GM23338 (cell line): ENCODE measurements around the gene WDR27. TPM values are rescaled to one million over a fixed set of nuclear protein-coding genes. Genes with fewer than 3 reads are reported as not detected.
A peak's percentile ranks its signal among the peaks of the same experiment; 100 is the strongest.

Source experiments
- ATAC-seq: fragments of 200-7000 bp; cut with Tn5 transposase; 3 replicates; pipeline ENCODE4 v1.9.1; 2020
- DNase-seq: peaks from one replicate; pipeline ENCODE4 v3.0.0-alpha.2; 2015; ENCODE audit warnings: low spot score
- H2AFZ ChIP-seq: fragments of 200-600 bp; sonication (generic); 2 replicates; pipeline ENCODE4 v1.8.0; 2016; ENCODE audit warnings: antibody characterized with exemption, mild to moderate bottlenecking, moderate library complexity
- H3F3A ChIP-seq: fragments of 200-600 bp; sonication (generic); replicated peaks from 2 replicates; pipeline ENCODE4 v1.8.0; 2017; ENCODE audit warnings: antibody characterized with exemption, mixed run types, low read depth
- H3K27ac ChIP-seq: fragments of 200-600 bp; sonication (generic); 2 replicates; pipeline ENCODE4 v1.6.1; 2016; ENCODE audit warnings: low read depth
- H3K27me3 ChIP-seq: fragments of 200-600 bp; sonication (generic); 2 replicates; pipeline ENCODE4 v1.8.0; 2016; ENCODE audit warnings: mild to moderate bottlenecking, mixed run types, moderate library complexity; ENCODE audit not compliant: insufficient read depth
- H3K36me3 ChIP-seq: fragments of 200-600 bp; sonication (generic); 2 replicates; pipeline ENCODE4 v1.8.0; 2016; ENCODE audit warnings: mild to moderate bottlenecking; ENCODE audit not compliant: insufficient read depth
- H3K4me1 ChIP-seq: fragments of 200-600 bp; sonication (generic); 2 replicates; pipeline ENCODE4 v1.8.0; 2016; ENCODE audit warnings: mild to moderate bottlenecking, moderate library complexity; ENCODE audit not compliant: insufficient read depth
- H3K4me2 ChIP-seq: fragments of 200-600 bp; sonication (generic); 2 replicates; pipeline ENCODE4 v1.7.1; 2017; ENCODE audit warnings: mixed run types
- H3K4me3 ChIP-seq: fragments of 200-600 bp; sonication (generic); 2 replicates; pipeline ENCODE4 v1.6.1; 2016; ENCODE audit warnings: mixed run types
- H3K79me2 ChIP-seq: fragments of 200-600 bp; sonication (generic); replicated peaks from 2 replicates; pipeline ENCODE4 v1.8.0; 2017; ENCODE audit warnings: mild to moderate bottlenecking; ENCODE audit not compliant: insufficient read depth
- H3K9me2 ChIP-seq: fragments of 200-600 bp; sonication (generic); 2 replicates; pipeline ENCODE4 v1.8.0; 2017; ENCODE audit not compliant: insufficient read depth
- H4K20me1 ChIP-seq: fragments of 200-600 bp; sonication (generic); replicated peaks from 2 replicates; pipeline ENCODE4 v1.8.0; 2017; ENCODE audit warnings: mild to moderate bottlenecking; ENCODE audit not compliant: insufficient read depth
- H3K27ac Mint-ChIP-seq: 2 replicates; pipeline ENCODE4 v1.8.0; 2020; ENCODE audit warnings: inconsistent platforms, mild to moderate bottlenecking, moderate library complexity, mixed read lengths
- H3K27me3 Mint-ChIP-seq: 3 replicates; pipeline ENCODE4 v1.8.0; 2022; ENCODE audit warnings: low read depth, mild to moderate bottlenecking, moderate library complexity, mixed read lengths, inconsistent platforms; ENCODE audit not compliant: insufficient read depth, poor library complexity
- H3K36me3 Mint-ChIP-seq: 3 replicates; pipeline ENCODE4 v1.8.0; 2021; ENCODE audit warnings: low read depth, mild to moderate bottlenecking, inconsistent platforms, moderate library complexity, mixed read lengths
- H3K4me1 Mint-ChIP-seq: 3 replicates; pipeline ENCODE4 v1.8.0; 2020; ENCODE audit warnings: mild to moderate bottlenecking, inconsistent platforms, mixed read lengths
- H3K4me3 Mint-ChIP-seq: 3 replicates; pipeline ENCODE4 v1.8.0; 2021; ENCODE audit warnings: moderate library complexity, mild to moderate bottlenecking, inconsistent platforms, mixed read lengths
- H3K9me3 Mint-ChIP-seq: 3 replicates; pipeline ENCODE4 v1.8.0; 2020; ENCODE audit warnings: moderate library complexity, mild to moderate bottlenecking, inconsistent platforms, mixed read lengths
- CTCF ChIP-seq, 2 experiments: fragments of 200-600 bp in 1 of 2; sonication (generic) in 1 of 2; conservative IDR thresholded peaks; 2 replicates each; pipeline versions ENCODE4 v1.5.1 to v1.6.1; 2016 to 2017; ENCODE audit warnings: antibody characterized with exemption in 2 of 2, low read depth in 2 of 2, mild to moderate bottlenecking in 2 of 2, moderate library complexity in 1 of 2
- REST ChIP-seq: IDR thresholded peaks from one replicate; pipeline ENCODE4 v1.6.1; 2018; ENCODE audit warnings: antibody characterized with exemption; ENCODE audit not compliant: unreplicated experiment
- STAT1 ChIP-seq: IDR thresholded peaks from one replicate; pipeline ENCODE4 v1.6.1; 2016; ENCODE audit warnings: antibody characterized with exemption; ENCODE audit not compliant: unreplicated experiment
- ZNF331 ChIP-seq: fragments of 250-450 bp; sonication (Bioruptor Pico); IDR thresholded peaks from 2 replicates; pipeline ENCODE4 v1.5.0; 2020; ENCODE audit warnings: low read depth, mild to moderate bottlenecking, moderate library complexity
- polyA plus RNA-seq: library from polyadenylated mRNA; unstranded; fragments of >200 nt; fragmentation: Nextera tagmentation; extraction: Ambion mirVana; gene quantifications from 2 replicates; pipeline ENCODE4 v1.2.1, GENCODE V29; 2016
- total RNA-seq: library from RNA; depleted of rRNA; stranded (reverse); fragments of >200 nt; shearing (Covaris generic); gene quantifications from 2 replicates; pipeline ENCODE4 v1.2.3, GENCODE V29; 2014

Gene WDR27
- total and polyA plus RNA-seq, 2 experiments from 2014 or later, result 55.3 to 80.4 TPM

GRCh38 chr6:169455470-169455869 is 246.4 kb downstream of the WDR27 start (continued):
- no peak for TF ChIP-seq REST

GRCh38 chr6:169454872-169455204 is 247.0 kb downstream of the WDR27 start:
- DNase-seq, result no peak
- no peak overlapping the region for H3K4me2 ChIP-seq
- ATAC-seq, result no peak
- Mint-ChIP-seq H3K36me3 (peaks cover 20% of the 10 kb centered on the region; the same call in 2 of the 3 replicates), H3K27me3 (no peaks in the 10 kb centered on the region), H3K9me3 (peaks cover 12% of the 10 kb centered on the region; the same call in 2 of the 3 replicates), H3K4me3 (no peak overlapping the region), H3K27ac (no peak overlapping the region), H3K4me1 (no peaks in the 10 kb centered on the region)
- H3K4me3 ChIP-seq, result no peak overlapping the region
- H3K27me3 ChIP-seq, result no peaks in the 10 kb centered on the region
- TF ChIP-seq STAT1, result no peak
- H4K20me1 ChIP-seq, result no peaks in the 10 kb centered on the region
- H3F3A ChIP-seq, result no peaks in the 10 kb centered on the region
- no peaks in the 10 kb centered on the region for H3K4me1 ChIP-seq
- no peaks in the 10 kb centered on the region; the same call in 1 of the 2 replicates for H3K79me2 ChIP-seq
- H3K27ac ChIP-seq, result no peak overlapping the region
- H3K36me3 ChIP-seq, result no peaks in the 10 kb centered on the region
- no peaks in the 10 kb centered on the region; the same call in 1 of the 2 replicates for H3K9me2 ChIP-seq
- no peak overlapping the region for H2AFZ ChIP-seq

GRCh38 chr6:169454204-169454871 is 247.5 kb downstream of the WDR27 start:
- Histone ChIP-seq H3F3A (no peaks in the 10 kb centered on the region), H3K4me2 (no peak overlapping the region), H3K36me3 (no peaks in the 10 kb centered on the region), H3K27ac (no peak overlapping the region), H3K79me2 (no peaks in the 10 kb centered on the region; the same call in 1 of the 2 replicates), H3K27me3 (no peaks in the 10 kb centered on the region), H3K4me1 (no peaks in the 10 kb centered on the region), H2AFZ (no peak overlapping the region), H3K9me2 (no peaks in the 10 kb centered on the region; the same call in 1 of the 2 replicates), H4K20me1 (no peaks in the 10 kb centered on the region), H3K4me3 (no peak overlapping the region)
- DNase-seq, result no peak
- Mint-ChIP-seq H3K27me3 (no peaks in the 10 kb centered on the region), H3K36me3 (peaks cover 18% of the 10 kb centered on the region; the same call in 2 of the 3 replicates), H3K27ac (no peak overlapping the region), H3K9me3 (peaks cover 9% of the 10 kb centered on the region; the same call in 2 of the 3 replicates), H3K4me3 (no peak overlapping the region), H3K4me1 (no peaks in the 10 kb centered on the region)
- TF ChIP-seq CTCF (conservative IDR thresholded peaks at IDR 0.05; ENCODE audit: low read depth in 2 of 2), result peak in 1 of 2 experiments; percentile 26; a peak in 1 of 4 replicates
- TF ChIP-seq ZNF331 (CRISPR knock-in tag), result no peak
- ATAC-seq, result no peak
